Measurements from ENCODE around the gene TMEM253. TPM values are rescaled to one million over a fixed set of nuclear protein-coding genes. Genes with fewer than 3 reads are reported as not detected.

The TMEM253 gene
- total RNA-seq, 1 experiment from 2014 or later = 0.59 TPM

- no peaks in the 10 kb centered on the region for H3K9me2 ChIP-seq (ENCODE audit: insufficient read depth)
- CTCF ChIA-PET = interaction anchor here (1.1 to 3.1 kb wide), 5 partner anchors 15 to 74 kb away, joined by 4 to 21 read pairs (median 13); partner anchors contain the start of gene ARHGEF40
Observed at GRCh38 chr14:21089271-21089670, 11.6 kb upstream of the TMEM253 start.

More at GRCh38 chr14:21089271-21089670, 11.6 kb upstream of the TMEM253 start:
- Histone ChIP-seq H3K79me2 (ENCODE audit: insufficient read depth, low read length) (no peaks in the 10 kb centered on the region), H3K36me3 (ENCODE audit: control insufficient read depth in 1 of 2, insufficient read depth in 2 of 2, low read length in 2 of 2) (no peaks in the 10 kb centered on the region; a peak in 2 of 4 replicates), H3K27ac (ENCODE audit: low read depth, low read length) (no peak overlapping the region), H3K4me1 (ENCODE audit: control insufficient read depth in 1 of 2, insufficient read depth in 2 of 2, low read length in 2 of 2) (peaks cover 0 to 12% of the 10 kb centered on the region in 2 experiments; a peak in 3 of 4 replicates), H3K27me3 (ENCODE audit: insufficient read depth, low read length) (no peaks in the 10 kb centered on the region), H4K20me1 (ENCODE audit: insufficient read depth) (no peaks in the 10 kb centered on the region), H3K4me2 (ENCODE audit: low read length) (no peak overlapping the region; the same call in 1 of the 2 replicates), H3K4me3 (replicated peaks in 1 of 2; ENCODE audit: low read depth in 1 of 2, low read length in 2 of 2) (no peak overlapping the region), H3K9me3 (ENCODE audit: control insufficient read depth in 1 of 2, insufficient read depth in 1 of 2, low read depth in 1 of 2, low read length in 2 of 2) (no peaks in the 10 kb centered on the region), H2AFZ (ENCODE audit: low read depth, low read length, poor library complexity, severe bottlenecking) (no peak overlapping the region), H3K9ac (ENCODE audit: low read length) (no peak overlapping the region)
- BruUV-seq (replicated peaks) = no TSS peak
- POLR2A ChIA-PET = interaction anchor here (1.5 kb wide), 1 partner anchor 75 kb away, joined by 4 read pairs; no protein-coding TSS in a partner anchor
- RAD21 ChIA-PET (ENCODE audit: low non-redundant PET in 1 of 2, low total read pairs in 2 of 2, uncharacterized antibody in 2 of 2, unreplicated experiment in 2 of 2) = no interaction called here
- ATAC-seq = no peak
- no peak for DNase-seq (ENCODE audit: low read depth, low spot score)
- TF ChIP-seq SP1 (IDR thresholded peaks at IDR 0.05; ENCODE audit: low read depth) = no peak
- TF ChIP-seq EZH2phosphoT487 (IDR thresholded peaks at IDR 0.05; ENCODE audit: borderline replicate concordance) = no peak
- no peak for TF ChIP-seq POLR2AphosphoS5 (IDR thresholded peaks at IDR 0.05; ENCODE audit: low read depth, low read length)
- TF ChIP-seq FOSL1 (IDR thresholded peaks at IDR 0.05; ENCODE audit: low read depth) = no peak
- TF ChIP-seq SIN3A (IDR thresholded peaks at IDR 0.05; ENCODE audit: low read depth) = no peak
- TF ChIP-seq ZBTB33 (IDR thresholded peaks at IDR 0.05; ENCODE audit: extremely low read depth, insufficient replicate concordance, low read length) = no peak
- no peak for TF ChIP-seq JUND (IDR thresholded peaks at IDR 0.05)
- TF ChIP-seq CBX3 (IDR thresholded peaks at IDR 0.05; ENCODE audit: low read depth) = no peak
- TF ChIP-seq ELF1 (IDR thresholded peaks at IDR 0.05; ENCODE audit: borderline replicate concordance, low read depth) = no peak
- TF ChIP-seq EGR1 (IDR thresholded peaks at IDR 0.05; ENCODE audit: low read depth) = no peak
- no peak for TF ChIP-seq SRF (IDR thresholded peaks at IDR 0.05; ENCODE audit: low read depth)
- intact Hi-C loops (cut with micrococcal nuclease) = no loop called here
